Measurements from ENCODE around the gene FMNL2. TPM values are rescaled to one million over a fixed set of nuclear protein-coding genes. Genes with fewer than 3 reads are reported as not detected.
"Not testable (repeated sequence)": the region's sequence is repeated elsewhere in the genome, so short reads cannot be mapped to it uniquely, and the experiment has no call there.

Gene FMNL2
- polyA plus RNA-seq, 1 donor, result 20.4 TPM

- no peak for DNase-seq
Observed at GRCh38 chr2:152499331-152499816, 164.4 kb downstream of the FMNL2 start.

- DNase-seq, result no peak
Observed at GRCh38 chr2:152499896-152500735, 165.1 kb downstream of the FMNL2 start.

- no peak for DNase-seq
Observed at GRCh38 chr2:152500772-152501171, 165.8 kb downstream of the FMNL2 start.

- no peak for DNase-seq
Observed at GRCh38 chr2:152501666-152502065, 166.7 kb downstream of the FMNL2 start.

GRCh38 chr2:152504618-152505017 is 169.6 kb downstream of the FMNL2 start:
- DNase-seq, result no peak

- no peak for DNase-seq
Observed at GRCh38 chr2:152505495-152505906, 170.5 kb downstream of the FMNL2 start.

- no peak for DNase-seq
Observed at GRCh38 chr2:152506843-152507242, 171.9 kb downstream of the FMNL2 start.

GRCh38 chr2:152507907-152508306 is 172.9 kb downstream of the FMNL2 start:
- DNase-seq, result no peak

- no peak for DNase-seq
Observed at GRCh38 chr2:152508446-152508845, 173.5 kb downstream of the FMNL2 start.

- DNase-seq, result no peak
Observed at GRCh38 chr2:152509772-152510491, 175.0 kb downstream of the FMNL2 start.

GRCh38 chr2:152510621-152511020 is 175.6 kb downstream of the FMNL2 start:
- no peak for DNase-seq

- no peak for DNase-seq
Observed at GRCh38 chr2:152511981-152512380, 177.0 kb downstream of the FMNL2 start.

- no peak for DNase-seq
Observed at GRCh38 chr2:152513029-152513428, 178.1 kb downstream of the FMNL2 start.

- no peak for DNase-seq
Observed at GRCh38 chr2:152513681-152514080, 178.7 kb downstream of the FMNL2 start.

GRCh38 chr2:152518034-152518433 is 183.1 kb downstream of the FMNL2 start:
- no peak for DNase-seq

GRCh38 chr2:152518641-152519580 is 183.9 kb downstream of the FMNL2 start:
- DNase-seq, result no peak

GRCh38 chr2:152519581-152519952 is 184.6 kb downstream of the FMNL2 start:
- DNase-seq, result no peak

GRCh38 chr2:152520759-152521158 is 185.8 kb downstream of the FMNL2 start:
- no peak for DNase-seq

- DNase-seq, result not testable (repeated sequence)
Observed at GRCh38 chr2:152522446-152522845, 187.5 kb downstream of the FMNL2 start.

GRCh38 chr2:152523091-152523490 is 188.1 kb downstream of the FMNL2 start:
- DNase-seq, result no peak

GRCh38 chr2:152525277-152525838 is 190.4 kb downstream of the FMNL2 start:
- no peak for DNase-seq

- peak; percentile 69 for DNase-seq
Observed at GRCh38 chr2:152529420-152530115, 194.6 kb downstream of the FMNL2 start.
